Right lung (tissue), 5 donors: ENCODE measurements around the gene PAIP2B. TPM values are rescaled to one million over a fixed set of nuclear protein-coding genes. Genes with fewer than 3 reads are reported as not detected.
"Not testable (repeated sequence)": the region's sequence is repeated elsewhere in the genome, so short reads cannot be mapped to it uniquely, and the experiment has no call there.

Source experiments
- DNase-seq, 2 donors: peaks; one replicate each; pipeline ENCODE4 v3.0.0-alpha.2; 2013
- polyA plus RNA-seq, 5 donors: library from polyadenylated mRNA; unstranded; fragments of 120-200 nt; gene quantifications; one replicate each; pipeline versions ENCODE4 v1.2.1 to v1.2.3, GENCODE V29; 2013; ENCODE audit warnings: inconsistent platforms in 1 of 5, low replicate concordance in 1 of 5; ENCODE audit not compliant: insufficient read length in 5 of 5, insufficient read depth in 1 of 5

The PAIP2B gene
- polyA plus RNA-seq, 5 donors, result 7.4 to 10.8 (median 9.9) TPM

DNA sequence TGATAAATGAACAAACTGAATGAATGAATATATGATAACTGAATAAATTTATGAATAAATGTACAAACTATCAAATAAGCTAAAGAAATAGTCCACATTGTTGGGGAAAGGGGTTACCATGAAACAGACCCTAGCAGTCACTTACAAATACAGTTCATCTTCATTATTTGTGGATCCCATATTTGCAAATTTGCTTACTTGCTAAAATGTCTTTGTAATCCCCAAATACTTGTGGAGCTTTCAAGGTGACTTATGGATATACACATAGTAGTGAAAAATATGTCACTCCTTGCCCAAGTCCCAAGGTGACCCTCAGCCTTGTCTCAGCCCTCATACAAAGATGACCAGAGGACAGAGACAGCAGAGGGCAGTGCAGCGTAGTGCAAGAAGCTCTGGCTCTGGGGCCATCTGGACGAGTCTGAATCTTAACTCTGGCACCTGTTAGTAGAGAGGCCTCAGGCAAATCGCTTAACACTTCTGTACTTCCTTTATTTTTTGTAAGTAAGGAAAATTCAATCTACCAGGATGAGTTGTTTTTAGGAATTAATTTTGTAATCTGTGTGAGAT is 3.1 kb downstream of the PAIP2B start:
- DNase-seq, result peak; percentile 13 to 20

- no peak for DNase-seq
Observed at GRCh38 chr2:71220743-71221142, 6.2 kb downstream of the PAIP2B start.

- no peak for DNase-seq
Observed at GRCh38 chr2:71216501-71216900, 10.4 kb downstream of the PAIP2B start.

DNA sequence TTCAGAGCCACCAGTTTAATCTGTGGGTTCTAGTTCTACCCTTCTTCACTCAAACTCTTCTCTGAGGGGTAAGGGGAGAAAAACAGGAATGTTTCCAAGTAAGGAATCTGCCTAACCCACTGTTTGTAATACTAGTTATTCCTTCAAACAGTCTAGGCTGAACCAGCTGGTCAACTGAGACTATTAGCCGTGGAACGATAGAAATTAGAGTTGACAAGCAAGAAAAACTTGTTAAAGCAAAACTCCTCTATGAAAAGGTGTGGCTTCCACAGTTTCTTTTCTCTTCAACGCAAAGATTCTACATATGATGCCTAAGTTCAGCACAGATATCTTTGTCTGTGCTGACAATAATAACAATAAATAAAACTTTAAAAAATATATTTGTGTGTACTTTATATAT is 11.5 kb downstream of the PAIP2B start:
- no peak for DNase-seq

DNA sequence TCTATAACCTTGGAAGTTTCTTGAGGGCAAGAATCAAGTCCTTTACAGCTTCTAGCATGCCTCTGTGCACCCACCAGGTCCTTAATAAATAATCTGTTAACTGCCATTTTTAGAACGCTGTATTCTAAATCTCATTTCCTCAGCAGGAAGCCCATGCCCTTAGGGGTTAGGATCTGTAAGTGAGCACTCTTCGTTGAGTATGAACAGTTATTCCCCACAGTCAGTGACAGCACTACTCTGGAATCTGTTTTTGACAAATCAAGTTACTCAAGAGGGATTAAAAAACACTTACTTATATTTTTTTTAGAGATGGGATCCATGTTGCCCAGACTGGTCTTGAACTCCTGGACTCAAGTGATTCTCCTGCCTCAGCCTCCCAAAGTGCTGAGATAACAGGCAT is 14.6 kb downstream of the PAIP2B start:
- DNase-seq, result no peak

- no peak for DNase-seq
Observed at GRCh38 chr2:71210292-71210691, 16.6 kb downstream of the PAIP2B start.

- DNase-seq, result no peak
Observed at GRCh38 chr2:71208756-71209155, 18.1 kb downstream of the PAIP2B start.

GRCh38 chr2:71207601-71208000 is 19.3 kb downstream of the PAIP2B start:
- no peak for DNase-seq

GRCh38 chr2:71206271-71206670 is 20.6 kb downstream of the PAIP2B start:
- DNase-seq, result no peak

GRCh38 chr2:71191570-71191943 is 35.3 kb downstream of the PAIP2B start:
- no peak for DNase-seq

GRCh38 chr2:71190656-71191569 is 36.0 kb downstream of the PAIP2B start:
- DNase-seq, result peak; percentile 31 to 33

DNA sequence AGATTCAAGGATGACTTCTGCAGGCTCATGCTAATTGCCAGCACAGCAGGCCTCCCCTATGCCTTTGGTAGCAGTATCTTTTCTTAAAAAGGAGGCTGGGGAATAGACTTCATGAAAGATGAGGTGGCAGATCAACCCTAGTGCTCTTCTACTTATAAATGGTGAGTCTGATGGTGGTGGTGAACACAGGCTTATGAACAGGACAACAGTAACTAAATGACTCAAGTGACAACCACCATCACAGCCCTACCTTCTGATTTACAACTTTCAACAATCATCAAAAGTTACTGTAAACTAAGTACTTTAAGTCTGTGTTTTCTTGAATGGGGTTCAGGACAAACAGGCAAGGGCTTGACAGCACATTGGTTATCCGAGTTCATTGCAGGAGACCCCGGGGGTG is 39.3 kb downstream of the PAIP2B start:
- no peak for DNase-seq

GRCh38 chr2:71186973-71187372 is 39.9 kb downstream of the PAIP2B start:
- no peak for DNase-seq

- DNase-seq, result peak; percentile 28 to 38
Observed at GRCh38 chr2:71183306-71184115, 43.4 kb downstream of the PAIP2B start.

GRCh38 chr2:71181316-71181715 is 45.6 kb downstream of the PAIP2B start:
- DNase-seq, result no peak

- not testable (repeated sequence) for DNase-seq
Observed at GRCh38 chr2:71178836-71179235, 48.1 kb downstream of the PAIP2B start.

GRCh38 chr2:71174207-71174606 is 52.7 kb downstream of the PAIP2B start:
- no peak for DNase-seq

- no peak for DNase-seq
Observed at GRCh38 chr2:71173096-71173495, 53.8 kb downstream of the PAIP2B start.

GRCh38 chr2:71166812-71167211 is 60.1 kb downstream of the PAIP2B start:
- no peak for DNase-seq

DNA sequence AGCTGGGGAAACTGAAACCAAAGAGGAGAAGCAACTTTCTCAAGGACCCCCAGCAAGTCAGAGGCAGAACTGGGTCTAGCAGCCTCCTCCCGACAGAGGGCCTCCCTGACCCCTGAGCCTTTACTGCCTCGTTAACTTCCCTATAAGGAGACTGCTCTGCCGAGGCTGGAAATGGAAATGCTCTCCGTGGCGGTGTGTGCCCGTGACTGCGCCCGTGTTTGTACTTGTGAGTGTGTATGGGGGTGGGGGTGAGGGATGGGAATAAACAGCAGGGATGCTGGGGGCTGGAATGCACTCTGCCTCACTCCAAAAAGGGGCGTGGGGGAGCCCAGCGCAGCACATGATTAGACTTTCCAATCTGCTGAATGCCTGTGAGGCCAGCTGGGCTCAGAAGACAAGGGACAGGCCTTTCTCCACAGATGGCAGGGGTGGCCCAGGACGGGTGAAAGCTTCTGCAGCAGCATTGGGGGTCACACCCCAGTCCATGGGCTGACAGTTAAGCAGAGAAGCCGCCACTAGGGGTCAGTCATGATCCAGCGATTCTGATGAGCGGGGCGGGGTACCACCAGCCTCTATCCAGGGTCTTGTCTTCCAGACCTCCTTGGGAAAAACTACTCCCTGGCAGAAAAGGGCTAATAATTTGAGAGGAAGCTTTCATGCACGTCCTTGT is 69.6 kb downstream of the PAIP2B start:
- peak; percentile 17 to 33 for DNase-seq

DNA sequence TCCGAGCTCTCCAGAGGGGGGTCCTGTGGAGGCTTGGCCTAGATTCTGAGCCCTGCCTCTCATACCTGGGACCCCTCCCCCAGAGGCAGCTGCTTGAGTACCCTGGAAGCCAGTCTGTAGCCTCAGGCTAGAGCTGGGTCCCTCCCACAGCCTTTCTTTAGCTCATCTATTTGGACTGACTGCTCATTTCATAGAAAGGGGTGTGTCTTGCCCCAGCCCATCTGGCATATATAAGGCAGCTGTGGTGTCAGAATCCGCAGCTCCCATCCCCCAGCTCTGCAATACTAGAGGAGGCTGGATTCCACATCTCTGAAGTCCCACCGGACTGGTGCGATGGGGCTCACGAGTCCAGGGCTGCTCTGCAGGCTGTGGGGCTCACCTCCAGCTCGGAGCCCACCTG is 70.3 kb downstream of the PAIP2B start:
- DNase-seq, result peak; percentile 41 to 57

- DNase-seq, result no peak
Observed at GRCh38 chr2:71155846-71156245, 71.1 kb downstream of the PAIP2B start.
